ENCODE measurements around the gene BAIAP3. TPM values are rescaled to one million over a fixed set of nuclear protein-coding genes. Genes with fewer than 3 reads are reported as not detected.

Gene BAIAP3
- total RNA-seq, 1 experiment from 2014 or later, result 6.8 TPM

DNA sequence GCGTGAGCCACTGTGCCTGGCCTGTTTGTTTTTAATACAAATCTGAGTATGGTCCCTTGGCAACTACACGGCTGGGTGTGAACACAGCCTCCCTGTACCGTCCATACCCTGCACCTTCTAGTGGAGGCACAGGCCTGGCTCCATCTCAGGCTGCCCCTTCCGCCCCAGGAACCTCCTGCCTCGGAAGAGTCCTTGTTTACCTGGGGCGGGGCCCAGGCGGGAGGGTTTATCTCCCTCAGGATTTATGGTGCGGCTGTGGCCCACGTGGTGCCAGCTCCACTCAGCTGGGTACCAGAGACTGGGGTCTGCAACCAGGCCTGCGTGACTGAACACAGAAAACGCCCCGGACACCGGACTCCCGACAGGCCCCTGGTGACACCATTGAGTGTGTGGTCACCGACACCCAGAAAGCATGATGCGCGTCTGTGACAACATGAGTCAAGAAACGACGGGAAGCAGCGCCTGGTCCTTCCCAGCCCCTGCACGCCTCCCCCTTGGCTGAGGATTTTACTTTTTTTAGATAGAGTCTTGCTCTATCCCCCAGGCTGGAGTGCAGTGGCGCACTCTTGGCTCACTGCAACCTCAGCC is 62.1 kb downstream of the BAIAP3 start:
- no CpG with 5 or more reads among the region's 22 CpGs for WGBS (ENCODE audit: extremely low coverage, insufficient read length, low lambda C conversion rate)
- no peak overlapping the region for H2BK15ac ChIP-seq (ENCODE audit: low read depth, low read length)
- Mint-ChIP-seq H3K27me3 (ENCODE audit: low read depth) (no peaks in the 10 kb centered on the region), H3K9me3 (no peaks in the 10 kb centered on the region), H3K4me3 (no peak overlapping the region), H3K36me3 (ENCODE audit: insufficient read depth in 1 of 3, low read depth in 3 of 3) (peaks cover 2 to 35% (median 31%) of the 10 kb centered on the region in 3 experiments; a peak in 6 of 7 replicates), H3K27ac (no peak overlapping the region; a peak in 1 of 7 replicates), H3K4me1 (no peaks in the 10 kb centered on the region)
- H4K20me1 ChIP-seq (ENCODE audit: control insufficient read depth, insufficient read depth, insufficient read length), result no peaks in the 10 kb centered on the region
- H3K27ac ChIP-seq (ENCODE audit: insufficient read length, low read depth, low read length), result no peak overlapping the region
- H3K56ac ChIP-seq (ENCODE audit: insufficient read length, low read depth, low read length), result no peak overlapping the region
- H2BK5ac ChIP-seq (ENCODE audit: insufficient read length, low read length), result no peak overlapping the region
- H3K18ac ChIP-seq (ENCODE audit: insufficient read length, low read depth, low read length), result no peak overlapping the region
- H3K14ac ChIP-seq (ENCODE audit: insufficient read depth, low read length), result no peak overlapping the region
- no peak for DNase-seq
- H2BK20ac ChIP-seq (ENCODE audit: low read depth, low read length, poor library complexity, severe bottlenecking), result no peak overlapping the region
- no peak overlapping the region for H3K23ac ChIP-seq (ENCODE audit: insufficient read length, low read depth, low read length)
- H4K8ac ChIP-seq (replicated peaks; ENCODE audit: insufficient read length, low read depth, low read length), result no peak overlapping the region
- H3K9me3 ChIP-seq (ENCODE audit: control insufficient read depth, low read depth, low read length), result no peaks in the 10 kb centered on the region
- H3K27me3 ChIP-seq (ENCODE audit: insufficient read depth, low read length), result no peaks in the 10 kb centered on the region
- no peak overlapping the region for H2AK5ac ChIP-seq (ENCODE audit: insufficient read length, low read length)
- no peak overlapping the region for H3K9ac ChIP-seq (ENCODE audit: extremely low read depth, insufficient read length, low read length)
- no peaks in the 10 kb centered on the region for H3K79me2 ChIP-seq (ENCODE audit: insufficient read depth, low read length)
- no peaks in the 10 kb centered on the region for H3K23me2 ChIP-seq (ENCODE audit: insufficient read length, low read depth, low read length, poor library complexity, severe bottlenecking)
- no peak overlapping the region for H2BK120ac ChIP-seq (ENCODE audit: low read depth, low read length, poor library complexity, severe bottlenecking)
- H2BK12ac ChIP-seq (ENCODE audit: insufficient read length, low read depth, low read length), result no peak overlapping the region
- no peak overlapping the region for H4K91ac ChIP-seq (ENCODE audit: insufficient read length, low read depth, low read length)
- no peaks in the 10 kb centered on the region for H3K79me1 ChIP-seq (ENCODE audit: insufficient read depth, low read depth, low read length, poor library complexity, severe bottlenecking)
- H4K5ac ChIP-seq (ENCODE audit: insufficient read length, low read depth, low read length), result no peak overlapping the region
- no peak overlapping the region for H2AFZ ChIP-seq (ENCODE audit: low read length)
- no peaks in the 10 kb centered on the region for H3K4me1 ChIP-seq (ENCODE audit: insufficient read depth, low read length)
- TF ChIP-seq, protein P1, sequence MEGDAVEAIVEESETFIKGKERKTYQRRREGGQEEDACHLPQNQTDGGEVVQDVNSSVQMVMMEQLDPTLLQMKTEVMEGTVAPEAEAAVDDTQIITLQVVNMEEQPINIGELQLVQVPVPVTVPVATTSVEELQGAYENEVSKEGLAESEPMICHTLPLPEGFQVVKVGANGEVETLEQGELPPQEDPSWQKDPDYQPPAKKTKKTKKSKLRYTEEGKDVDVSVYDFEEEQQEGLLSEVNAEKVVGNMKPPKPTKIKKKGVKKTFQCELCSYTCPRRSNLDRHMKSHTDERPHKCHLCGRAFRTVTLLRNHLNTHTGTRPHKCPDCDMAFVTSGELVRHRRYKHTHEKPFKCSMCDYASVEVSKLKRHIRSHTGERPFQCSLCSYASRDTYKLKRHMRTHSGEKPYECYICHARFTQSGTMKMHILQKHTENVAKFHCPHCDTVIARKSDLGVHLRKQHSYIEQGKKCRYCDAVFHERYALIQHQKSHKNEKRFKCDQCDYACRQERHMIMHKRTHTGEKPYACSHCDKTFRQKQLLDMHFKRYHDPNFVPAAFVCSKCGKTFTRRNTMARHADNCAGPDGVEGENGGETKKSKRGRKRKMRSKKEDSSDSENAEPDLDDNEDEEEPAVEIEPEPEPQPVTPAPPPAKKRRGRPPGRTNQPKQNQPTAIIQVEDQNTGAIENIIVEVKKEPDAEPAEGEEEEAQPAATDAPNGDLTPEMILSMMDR (conservative IDR thresholded peaks at IDR 0.05), result no peak
- H3T11ph ChIP-seq (ENCODE audit: low read length), result no peak overlapping the region
- H3K4me2 ChIP-seq (ENCODE audit: insufficient read depth, insufficient read length, low read length), result no peak overlapping the region
- H3K4ac ChIP-seq (ENCODE audit: low read depth, low read length), result no peak overlapping the region

Measured in H9 (cell line).